Osteoblast (primary cell): ENCODE results near the gene HSPA12B. TPM values are rescaled to one million over a fixed set of nuclear protein-coding genes. Genes with fewer than 3 reads are reported as not detected.

Source experiments
- DNase-seq: peaks from one replicate; pipeline ENCODE4 v3.0.0; 2011; ENCODE audit warnings: low spot score, mixed read lengths; ENCODE audit not compliant: insufficient read length; ENCODE audit errors: missing footprints
- H2AFZ ChIP-seq: 2 replicates; pipeline ENCODE4 v1.6.0; 2011; ENCODE audit warnings: mild to moderate bottlenecking, low read length
- H3K27ac ChIP-seq: 2 replicates; pipeline ENCODE4 v1.5.1; 2011; ENCODE audit warnings: mild to moderate bottlenecking, low read depth, low read length, moderate library complexity
- H3K27me3 ChIP-seq: 2 replicates; pipeline ENCODE4 v1.6.0; 2012; ENCODE audit warnings: mild to moderate bottlenecking, control low read depth, inconsistent platforms, low read length, moderate library complexity; ENCODE audit not compliant: insufficient read depth
- H3K36me3 ChIP-seq: 2 replicates; pipeline ENCODE4 v1.5.1; 2011; ENCODE audit warnings: mild to moderate bottlenecking, low read length, control low read depth, moderate library complexity; ENCODE audit not compliant: insufficient read depth
- H3K4me1 ChIP-seq: 2 replicates; pipeline ENCODE4 v1.5.1; 2011; ENCODE audit warnings: mild to moderate bottlenecking, low read length, control low read depth, moderate library complexity; ENCODE audit not compliant: insufficient read depth
- H3K4me2 ChIP-seq: 2 replicates; pipeline ENCODE4 v1.6.0; 2011; ENCODE audit warnings: mild to moderate bottlenecking, low read length; ENCODE audit not compliant: insufficient read depth
- H3K4me3 ChIP-seq: fragments of 200-600 bp; sonication (generic); 3 replicates; pipeline ENCODE4 v1.5.1; 2012; ENCODE audit warnings: mild to moderate bottlenecking, low read length, inconsistent platforms; ENCODE audit not compliant: insufficient read depth
- H3K79me2 ChIP-seq: 2 replicates; pipeline ENCODE4 v1.6.0; 2012; ENCODE audit warnings: mild to moderate bottlenecking, low read length, control low read depth, inconsistent platforms; ENCODE audit not compliant: insufficient read depth
- H3K9me3 ChIP-seq: 2 replicates; pipeline ENCODE4 v1.5.1; 2011; ENCODE audit warnings: low read depth, low read length, control low read depth
- H4K20me1 ChIP-seq: 2 replicates; pipeline ENCODE4 v1.6.0; 2012; ENCODE audit warnings: mild to moderate bottlenecking, low read length, control low read depth; ENCODE audit not compliant: insufficient read depth
- CTCF ChIP-seq: IDR thresholded peaks from 2 replicates; pipeline ENCODE4 v1.5.1; 2011; ENCODE audit warnings: mild to moderate bottlenecking, low read depth, low read length, moderate library complexity; ENCODE audit errors: extremely low read depth
- total RNA-seq: library from RNA; depleted of rRNA; stranded (reverse); fragments of >200 nt; gene quantifications from 2 replicates; pipeline ENCODE4 v1.2.3, GENCODE V29; 2012

The HSPA12B gene
- total RNA-seq, 1 donor = not detected

GRCh38 chr20:3712279-3712873 is 20.1 kb upstream of the HSPA12B start, which contains the start of gene SIGLEC1:
TSS of gene SIGLEC1 (minus strand) at chr20:3712600. CDS start at chr20:3707128, 5,472 bp downstream.
- Histone ChIP-seq H3K79me2 (no peaks in the 10 kb centered on the region), H2AFZ (no peak within 1 kb of the TSS), H3K36me3 (no peaks in the 10 kb centered on the region), H3K4me2 (no peak within 1 kb of the TSS), H3K9me3 (no peaks in the 10 kb centered on the region), H4K20me1 (no peaks in the 10 kb centered on the region), H3K4me3 (no peak within 1 kb of the TSS), H3K27ac (no peak within 1 kb of the TSS), H3K27me3 (no peaks in the 10 kb centered on the region), H3K4me1 (no peaks in the 10 kb centered on the region)
- TF ChIP-seq CTCF = no peak
- peak; percentile 32 for DNase-seq

- H3K36me3 ChIP-seq = no peaks in the 10 kb centered on the region
- no peak overlapping the region for H3K4me2 ChIP-seq
- H3K79me2 ChIP-seq = no peaks in the 10 kb centered on the region
- no peaks in the 10 kb centered on the region for H3K9me3 ChIP-seq
- no peaks in the 10 kb centered on the region for H4K20me1 ChIP-seq
- no peak for TF ChIP-seq CTCF
- no peaks in the 10 kb centered on the region for H3K4me1 ChIP-seq
- H2AFZ ChIP-seq = no peak overlapping the region
- peak; percentile 5 for DNase-seq
- H3K27me3 ChIP-seq = no peaks in the 10 kb centered on the region
- H3K27ac ChIP-seq = no peak overlapping the region
- no peak overlapping the region for H3K4me3 ChIP-seq
Observed at GRCh38 chr20:3714092-3714491, 18.4 kb upstream of the HSPA12B start.

GRCh38 chr20:3716195-3716834 is 16.2 kb upstream of the HSPA12B start:
- Histone ChIP-seq H3K36me3 (no peaks in the 10 kb centered on the region), H3K4me2 (no peak overlapping the region), H3K4me3 (no peak overlapping the region), H3K27me3 (peaks cover 13% of the 10 kb centered on the region), H3K4me1 (no peaks in the 10 kb centered on the region), H2AFZ (no peak overlapping the region), H4K20me1 (no peaks in the 10 kb centered on the region), H3K27ac (no peak overlapping the region), H3K79me2 (no peaks in the 10 kb centered on the region), H3K9me3 (no peaks in the 10 kb centered on the region)
- peak; percentile 80 for DNase-seq
- TF ChIP-seq CTCF = peak; percentile 74

GRCh38 chr20:3719046-3719445 is 13.4 kb upstream of the HSPA12B start:
- H3K4me3 ChIP-seq = no peak overlapping the region
- H3K4me1 ChIP-seq = no peaks in the 10 kb centered on the region
- TF ChIP-seq CTCF = no peak
- H3K36me3 ChIP-seq = no peaks in the 10 kb centered on the region
- no peak overlapping the region for H3K4me2 ChIP-seq
- H3K9me3 ChIP-seq = no peaks in the 10 kb centered on the region
- no peaks in the 10 kb centered on the region for H4K20me1 ChIP-seq
- no peak overlapping the region for H2AFZ ChIP-seq
- H3K79me2 ChIP-seq = no peaks in the 10 kb centered on the region
- no peak overlapping the region for H3K27ac ChIP-seq
- H3K27me3 ChIP-seq = peaks cover 15% of the 10 kb centered on the region
- DNase-seq = no peak
